GM18511 (cell line): ENCODE measurements around the gene TBC1D22A.

Experiments used
- ATAC-seq: cut with Tn5 transposase; IDR thresholded peaks from one replicate; pipeline ENCODE4 v1.9.1; 2021; ENCODE audit warnings: mild to moderate bottlenecking, moderate library complexity; ENCODE audit not compliant: unreplicated experiment

Gene TBC1D22A

GRCh38 chr22:46794491-46794890 lies 32.0 kb downstream of the TBC1D22A start:
- ATAC-seq: no peak

GRCh38 chr22:46795140-46795539 lies 32.7 kb downstream of the TBC1D22A start:
- ATAC-seq: no peak

GRCh38 chr22:46795845-46796565 lies 33.6 kb downstream of the TBC1D22A start:
- no peak for ATAC-seq

GRCh38 chr22:46796566-46797195 lies 34.2 kb downstream of the TBC1D22A start:
- ATAC-seq: no peak

- ATAC-seq: no peak
Observed at GRCh38 chr22:46797355-46797754, 34.9 kb downstream of the TBC1D22A start.

- ATAC-seq: no peak
Observed at GRCh38 chr22:46798041-46798365, 35.6 kb downstream of the TBC1D22A start.

GRCh38 chr22:46798366-46799350 lies 36.2 kb downstream of the TBC1D22A start:
- ATAC-seq: no peak

GRCh38 chr22:46799626-46800025 lies 37.2 kb downstream of the TBC1D22A start:
- no peak for ATAC-seq

- no peak for ATAC-seq
Observed at GRCh38 chr22:46800102-46800857, 37.8 kb downstream of the TBC1D22A start.

- no peak for ATAC-seq
Observed at GRCh38 chr22:46801331-46801811, 38.9 kb downstream of the TBC1D22A start.

- no peak for ATAC-seq
Observed at GRCh38 chr22:46801826-46802607, 39.6 kb downstream of the TBC1D22A start.

GRCh38 chr22:46802608-46803027 lies 40.2 kb downstream of the TBC1D22A start:
- ATAC-seq: no peak

GRCh38 chr22:46803031-46803880 lies 40.8 kb downstream of the TBC1D22A start:
- no peak for ATAC-seq

- ATAC-seq: no peak
Observed at GRCh38 chr22:46803936-46804335, 41.5 kb downstream of the TBC1D22A start.

GRCh38 chr22:46806794-46807193 lies 44.3 kb downstream of the TBC1D22A start:
- ATAC-seq: no peak

GRCh38 chr22:46807458-46807857 lies 45.0 kb downstream of the TBC1D22A start:
- ATAC-seq: no peak

- ATAC-seq: no peak
Observed at GRCh38 chr22:46809153-46809885, 46.9 kb downstream of the TBC1D22A start.
